IMR-90 (cell line): Measurements from ENCODE around the gene JADE2. TPM values are rescaled to one million over a fixed set of nuclear protein-coding genes. Genes with fewer than 3 reads are reported as not detected.

Experiments
- ATAC-seq: fragments of 200-7000 bp; cut with Tn5 transposase; 2 replicates; pipeline ENCODE4 v1.9.1; 2020; ENCODE audit warnings: low read depth, mild to moderate bottlenecking, moderate library complexity
- BruUV-seq: library from RNA; stranded (reverse); fragments of 400-500 nt; replicated peaks from 2 replicates; lab custom pipeline; 2021; lab: Mats Ljungman, UMichigan
- CTCF ChIA-PET: fragments of 300-600 bp; formaldehyde crosslinking; extraction: SDS; loops from one replicate; lab custom pipeline; 2021; ENCODE audit warnings: antibody characterized with exemption; lab: Yijun Ruan, JAX
- POLR2A ChIA-PET: fragments of 300-600 bp; sonication (Branson Sonifier 250); formaldehyde crosslinking; loops from one replicate; lab custom pipeline; 2022; ENCODE audit warnings: antibody characterized with exemption; ENCODE audit not compliant: unreplicated experiment; lab: Charles Lee
- DNase-seq: peaks from one replicate; pipeline ENCODE4 v3.0.0; 2013
- H2AFZ ChIP-seq: replicated peaks from 2 replicates; pipeline ENCODE3; 2013; ENCODE audit warnings: low read length, mild to moderate bottlenecking; ENCODE audit not compliant: poor library complexity
- H2AK5ac ChIP-seq: 2 replicates; pipeline ENCODE4 v1.6.1; 2013; ENCODE audit warnings: low read depth, low read length, inconsistent platforms
- H2AK9ac ChIP-seq: replicated peaks from 2 replicates; pipeline ENCODE3; 2013; ENCODE audit warnings: mild to moderate bottlenecking, low read depth, low read length, moderate library complexity; ENCODE audit not compliant: poor library complexity
- H2BK120ac ChIP-seq: 2 replicates; pipeline ENCODE4 v1.6.1; 2013; ENCODE audit warnings: low read depth, low read length, inconsistent platforms
- H2BK15ac ChIP-seq: 3 replicates; pipeline ENCODE4 v1.6.1; 2013; ENCODE audit warnings: low read depth, low read length, inconsistent platforms
- H2BK20ac ChIP-seq: 2 replicates; pipeline ENCODE4 v1.6.1; 2013; ENCODE audit warnings: low read depth, mild to moderate bottlenecking, inconsistent platforms, low read length, moderate library complexity
- H2BK5ac ChIP-seq: 2 replicates; pipeline ENCODE4 v1.6.1; 2013; ENCODE audit warnings: mild to moderate bottlenecking, low read depth, low read length, inconsistent platforms; ENCODE audit not compliant: poor library complexity, severe bottlenecking
- H3K14ac ChIP-seq: replicated peaks from 2 replicates; pipeline ENCODE4 v1.6.1; 2013; ENCODE audit warnings: low read depth, low read length, inconsistent platforms
- H3K18ac ChIP-seq: 2 replicates; pipeline ENCODE4 v1.6.1; 2013; ENCODE audit warnings: low read depth, low read length, control low read depth
- H3K23ac ChIP-seq: 2 replicates; pipeline ENCODE4 v1.6.1; 2013; ENCODE audit warnings: low read depth, low read length, inconsistent platforms
- H3K27ac ChIP-seq: 2 replicates; pipeline ENCODE4 v1.5.1; 2013; ENCODE audit warnings: mild to moderate bottlenecking, control low read depth, low read length; ENCODE audit not compliant: insufficient read depth
- H3K27me3 ChIP-seq: 2 replicates; pipeline ENCODE4 v1.6.1; 2013; ENCODE audit warnings: low read length; ENCODE audit not compliant: control insufficient read depth, insufficient read depth
- H3K36me3 ChIP-seq: 2 replicates; pipeline ENCODE4 v1.6.1; 2013; ENCODE audit warnings: low read length, mixed read lengths; ENCODE audit not compliant: control insufficient read depth, insufficient read depth
- H3K4ac ChIP-seq: 2 replicates; pipeline ENCODE4 v1.6.1; 2013; ENCODE audit warnings: low read depth, low read length, inconsistent platforms
- H3K4me1 ChIP-seq: 2 replicates; pipeline ENCODE4 v1.6.1; 2013; ENCODE audit warnings: low read length, mixed read lengths; ENCODE audit not compliant: control insufficient read depth, insufficient read depth
- H3K4me2 ChIP-seq: 2 replicates; pipeline ENCODE4 v1.6.1; 2013; ENCODE audit warnings: low read depth, mild to moderate bottlenecking, control low read depth, low read length, moderate library complexity
- H3K4me3 ChIP-seq: 2 replicates; pipeline ENCODE4 v1.5.1; 2013; ENCODE audit warnings: low read depth, mild to moderate bottlenecking, control low read depth, low read length, moderate library complexity; ENCODE audit not compliant: insufficient read depth
- H3K56ac ChIP-seq: 2 replicates; pipeline ENCODE4 v1.6.1; 2013; ENCODE audit warnings: low read length, inconsistent platforms; ENCODE audit not compliant: insufficient read depth; ENCODE audit errors: extremely low read depth
- H3K79me1 ChIP-seq, 2 experiments: 2 replicates each; pipeline ENCODE4 v1.6.1; 2013; ENCODE audit warnings: low read length in 2 of 2, inconsistent platforms in 1 of 2, low read depth in 1 of 2
- H3K9ac ChIP-seq: 2 replicates; pipeline ENCODE4 v1.6.1; 2013; ENCODE audit warnings: low read depth, low read length, control low read depth
- H3K9me1 ChIP-seq: 2 replicates; pipeline ENCODE4 v1.6.1; 2013; ENCODE audit warnings: low read length, inconsistent platforms; ENCODE audit not compliant: insufficient read depth
- H3K9me3 ChIP-seq: 2 replicates; pipeline ENCODE4 v1.6.1; 2013; ENCODE audit warnings: low read length; ENCODE audit not compliant: control insufficient read depth, insufficient read depth
- H4K20me1 ChIP-seq: 2 replicates; pipeline ENCODE4 v1.6.1; 2013; ENCODE audit warnings: low read length, inconsistent platforms; ENCODE audit not compliant: insufficient read depth
- H4K5ac ChIP-seq: 2 replicates; pipeline ENCODE4 v1.6.1; 2013; ENCODE audit warnings: mild to moderate bottlenecking, low read depth, low read length, control low read depth
- H4K8ac ChIP-seq, 2 experiments: 2 replicates each; pipeline ENCODE4 v1.6.1; 2013; ENCODE audit warnings: low read depth in 2 of 2, low read length in 2 of 2, control low read depth in 1 of 2, inconsistent platforms in 1 of 2
- H4K91ac ChIP-seq: 2 replicates; pipeline ENCODE4 v1.6.1; 2013; ENCODE audit warnings: low read depth, low read length, inconsistent platforms; ENCODE audit not compliant: insufficient read depth
- BHLHE40 ChIP-seq: fragments of 150-350 bp; IDR thresholded peaks from 2 replicates; pipeline ENCODE4 v1.6.1; 2016; ENCODE audit warnings: mild to moderate bottlenecking, low read depth, low read length
- CEBPB ChIP-seq: IDR thresholded peaks from 2 replicates; pipeline ENCODE4 v1.6.1; 2012; ENCODE audit warnings: low read depth, low read length, improper control_type of control experiment
- CHD1 ChIP-seq: IDR thresholded peaks from 2 replicates; pipeline ENCODE4 v1.6.1; 2012; ENCODE audit warnings: low read depth, low read length, improper control_type of control experiment
- CTCF ChIP-seq: conservative IDR thresholded peaks from 2 replicates; pipeline ENCODE4 v1.5.1; 2012; ENCODE audit warnings: mild to moderate bottlenecking, low read depth, low read length, improper control_type of control experiment
- ELK1 ChIP-seq: fragments of 150-350 bp; IDR thresholded peaks from 2 replicates; pipeline ENCODE4 v1.6.1; 2016; ENCODE audit warnings: low read depth, mild to moderate bottlenecking, low read length, moderate library complexity, borderline replicate concordance
- FOS ChIP-seq: fragments of 150-350 bp; IDR thresholded peaks from 2 replicates; pipeline ENCODE4 v1.6.1; 2016; ENCODE audit warnings: low read depth, low read length
- MAFK ChIP-seq: IDR thresholded peaks from 2 replicates; pipeline ENCODE4 v1.6.1; 2012; ENCODE audit warnings: low read depth, low read length, improper control_type of control experiment
- MAZ ChIP-seq: IDR thresholded peaks from 2 replicates; pipeline ENCODE4 v1.6.1; 2012; ENCODE audit warnings: low read depth, mild to moderate bottlenecking, low read length, improper control_type of control experiment, moderate library complexity, borderline replicate concordance
- MXI1 ChIP-seq: IDR thresholded peaks from 2 replicates; pipeline ENCODE4 v1.6.1; 2012; ENCODE audit warnings: low read depth, mild to moderate bottlenecking, low read length, moderate library complexity, borderline replicate concordance
- NFE2L2 ChIP-seq: fragments of 150-350 bp; IDR thresholded peaks from 2 replicates; pipeline ENCODE4 v1.6.1; 2016; ENCODE audit warnings: low read depth, mild to moderate bottlenecking, low read length
- POLR2A ChIP-seq: IDR thresholded peaks from 2 replicates; pipeline ENCODE4 v1.6.1; 2012; ENCODE audit warnings: mild to moderate bottlenecking, low read depth, low read length
- RAD21 ChIP-seq: IDR thresholded peaks from 2 replicates; pipeline ENCODE4 v1.6.1; 2012; ENCODE audit warnings: low read length, improper control_type of control experiment
- RCOR1 ChIP-seq: IDR thresholded peaks from 2 replicates; pipeline ENCODE4 v1.6.1; 2012; ENCODE audit warnings: mild to moderate bottlenecking, low read length, improper control_type of control experiment; ENCODE audit not compliant: insufficient replicate concordance
- RFX5 ChIP-seq: IDR thresholded peaks from 2 replicates; pipeline ENCODE4 v1.8.0; 2012; ENCODE audit warnings: low read depth, mild to moderate bottlenecking, low read length, moderate library complexity
- SMC3 ChIP-seq: fragments of 150-350 bp; IDR thresholded peaks from 2 replicates; pipeline ENCODE4 v1.6.1; 2016; ENCODE audit warnings: low read depth, mild to moderate bottlenecking, antibody characterized with exemption, low read length, moderate library complexity
- USF2 ChIP-seq: fragments of 150-350 bp; IDR thresholded peaks from 2 replicates; pipeline ENCODE4 v1.6.1; 2017; ENCODE audit warnings: mild to moderate bottlenecking, antibody characterized with exemption, low read length, low read depth
- WGBS, 2 experiments: methylation state at CpG; one replicate each; pipeline versions ENCODE4 v1.1.5 to v1.1.7; 2013; ENCODE audit warnings: missing lambda C conversion rate in 2 of 2; ENCODE audit not compliant: insufficient read length in 1 of 2; ENCODE audit errors: extremely low coverage in 2 of 2; 5-methylcytosine and 5-hydroxymethylcytosine counted together
- dilution Hi-C: fragments of 300-500 bp; cut with HindIII; formaldehyde crosslinking; loops from one replicate; pipeline ENCODE4 v1.14.3; 2018; ENCODE audit warnings: low sequenced_read_pairs; ENCODE audit not compliant: unreplicated experiment
- in situ Hi-C: fragments of 300-500 bp; cut with MboI; formaldehyde crosslinking; loops from 3 replicates; pipeline ENCODE4 v1.14.3; 2019; ENCODE audit warnings: low sequenced_read_pairs, inconsistent platforms, mixed read lengths
- intact Hi-C: fragments of 100-400 bp; cut with micrococcal nuclease; formaldehyde crosslinking; loops from 2 replicates; pipeline ENCODE4 v1.10.0; 2022
- polyA plus RNA-seq, 3 experiments: library from polyadenylated mRNA; depleted of rRNA; stranded (reverse); fragments of >200 nt; gene quantifications; 2 replicates each; pipeline ENCODE4 v1.2.3, GENCODE V29; 2012; ENCODE audit warnings: low replicate concordance in 1 of 3
- total RNA-seq: library from RNA; depleted of rRNA; stranded (reverse); fragments of >200 nt; gene quantifications from 2 replicates; pipeline ENCODE4 v1.2.3, GENCODE V29; 2012

The JADE2 gene
- total and polyA plus RNA-seq, 2 of the 4 experiments (the other 2 are of a cell fraction): 13.3 to 14.9 TPM

GRCh38 chr5:134625559-134625958 is 100.1 kb downstream of the JADE2 start:
- Histone ChIP-seq H2AK5ac (no peak overlapping the region), H2BK20ac (no peak overlapping the region), H3K56ac (no peak overlapping the region), H3K4me1 (peaks cover 3% of the 10 kb centered on the region; the same call in 1 of the 2 replicates), H3K9me3 (no peaks in the 10 kb centered on the region), H2BK5ac (no peak overlapping the region), H3K4ac (no peak overlapping the region), H4K5ac (no peak overlapping the region), H2BK120ac (no peak overlapping the region), H4K8ac (no peak overlapping the region), H3K14ac (no peak overlapping the region), H3K27ac (no peak overlapping the region), H2BK15ac (no peak overlapping the region), H3K9me1 (0 out of 2 replicates have a peak, but pooled peaks cover 2% of the 10 kb centered on the region), H3K27me3 (no peaks in the 10 kb centered on the region), H2AFZ (no peak overlapping the region), H3K23ac (no peak overlapping the region), H3K18ac (no peak overlapping the region), H3K9ac (no peak overlapping the region), H4K91ac (no peak overlapping the region), H4K20me1 (no peaks in the 10 kb centered on the region), H3K4me2 (no peak overlapping the region), H3K79me1 (peaks cover 10 to 37% of the 10 kb centered on the region in 2 experiments), H2AK9ac (no peak overlapping the region), H3K4me3 (no peak overlapping the region), H3K36me3 (peaks cover 10% of the 10 kb centered on the region)
- TF ChIP-seq CTCF: no peak
- TF ChIP-seq CEBPB: no peak
- no peak for TF ChIP-seq SMC3
- TF ChIP-seq BHLHE40: no peak
- TF ChIP-seq RCOR1: no peak
- no peak for TF ChIP-seq RFX5
- TF ChIP-seq NFE2L2: no peak
- TF ChIP-seq ELK1: no peak
- no peak for TF ChIP-seq MXI1
- TF ChIP-seq USF2: no peak
- no peak for TF ChIP-seq MAFK
- TF ChIP-seq MAZ: no peak
- no peak for TF ChIP-seq CHD1
- TF ChIP-seq FOS: no peak
- no peak for TF ChIP-seq RAD21
- no peak for TF ChIP-seq POLR2A
- CTCF ChIA-PET: interaction anchor here (0.6 kb wide), 2 partner anchors 379 to 581 kb away, joined by 3 to 4 read pairs; no protein-coding TSS in a partner anchor
- POLR2A ChIA-PET: no interaction called here
- no TSS peak for BruUV-seq
- in situ Hi-C loops (no loop called here), dilution Hi-C loops (no loop called here), intact Hi-C loops (no loop called here)
- DNase-seq: no peak
- WGBS, 2 experiments: 83% methylated on average over 1 of the region's 1 CpG; no CpG with 5 or more reads in 1 of the 2 experiments
- no peak for ATAC-seq
